ENCODE data around the gene CREB1. TPM values are rescaled to one million over a fixed set of nuclear protein-coding genes. Genes with fewer than 3 reads are reported as not detected.
"Not testable (repeated sequence)": the region's sequence is repeated elsewhere in the genome, so short reads cannot be mapped to it uniquely, and the experiment has no call there.

CREB1 gene
- total RNA-seq, 2 donors from 2014 or later, result 87.1 to 105 TPM

DNA sequence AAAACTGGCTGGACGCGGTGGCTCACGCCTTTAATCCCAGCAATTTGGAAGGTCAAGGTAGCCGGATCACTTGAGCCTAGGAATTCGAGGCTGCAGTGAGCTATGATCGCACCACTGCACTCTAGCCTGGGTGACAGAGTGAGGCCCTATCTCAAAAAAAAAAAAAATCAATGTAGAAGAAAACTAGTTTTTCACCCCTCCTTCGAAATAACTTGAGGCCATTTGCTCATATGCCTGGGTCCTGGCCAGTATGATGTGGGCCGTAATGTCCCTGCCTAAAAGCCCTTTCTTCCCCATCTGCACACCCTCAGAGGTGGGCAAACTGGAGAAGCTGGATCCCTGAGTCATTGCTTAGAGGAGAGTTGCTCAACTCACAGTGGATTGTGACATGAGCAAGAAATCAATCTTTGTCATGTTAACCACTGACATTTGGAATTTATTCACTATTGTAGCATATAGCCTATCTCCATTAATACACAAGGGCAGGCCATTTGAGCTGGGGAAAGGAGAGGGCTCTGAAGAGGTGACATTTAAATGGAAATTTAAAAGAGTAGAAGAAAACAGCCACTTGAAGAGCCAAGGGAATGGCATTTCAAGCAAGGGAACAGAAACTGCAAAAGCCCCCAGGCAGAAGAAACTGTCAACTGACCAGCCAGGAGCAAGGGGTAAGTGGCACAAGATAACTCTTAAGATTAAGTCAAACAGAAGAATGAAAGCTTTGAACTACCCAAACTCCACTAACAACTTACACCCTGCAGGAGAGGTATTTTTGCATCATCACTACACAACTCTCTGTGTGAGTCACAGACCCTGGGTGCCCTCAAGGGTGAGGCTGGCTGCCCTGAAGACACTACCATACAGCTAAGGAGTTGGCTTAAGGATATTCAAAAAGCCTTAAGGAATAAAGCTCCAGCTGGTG is 103.1 kb downstream of the CREB1 start:
- no peaks in the 10 kb centered on the region for H3K9me3 ChIP-seq (ENCODE audit: control insufficient read depth, low read length)
- H3K4me1 ChIP-seq (ENCODE audit: control insufficient read depth, insufficient read depth, low read length), result no peaks in the 10 kb centered on the region
- WGBS, 2 experiments (ENCODE audit: insufficient coverage in 1 of 2, insufficient read length in 1 of 2), result 96 to 100% methylated on average over 6 to 8 of the region's 8 CpGs
- no peak overlapping the region for H3K4me3 Mint-ChIP-seq
- DNase-seq, result no peak
- no peak overlapping the region for H3K9ac ChIP-seq (ENCODE audit: extremely low read depth, low read length, poor library complexity, severe bottlenecking)
- H3K27ac ChIP-seq (ENCODE audit: low read depth, low read length), result no peak overlapping the region
- no peaks in the 10 kb centered on the region for H3K36me3 ChIP-seq (ENCODE audit: control insufficient read depth, insufficient read depth, low read length)
- H3K4me1 Mint-ChIP-seq, result peaks cover 4% of the 10 kb centered on the region
- TF ChIP-seq, protein P1, sequence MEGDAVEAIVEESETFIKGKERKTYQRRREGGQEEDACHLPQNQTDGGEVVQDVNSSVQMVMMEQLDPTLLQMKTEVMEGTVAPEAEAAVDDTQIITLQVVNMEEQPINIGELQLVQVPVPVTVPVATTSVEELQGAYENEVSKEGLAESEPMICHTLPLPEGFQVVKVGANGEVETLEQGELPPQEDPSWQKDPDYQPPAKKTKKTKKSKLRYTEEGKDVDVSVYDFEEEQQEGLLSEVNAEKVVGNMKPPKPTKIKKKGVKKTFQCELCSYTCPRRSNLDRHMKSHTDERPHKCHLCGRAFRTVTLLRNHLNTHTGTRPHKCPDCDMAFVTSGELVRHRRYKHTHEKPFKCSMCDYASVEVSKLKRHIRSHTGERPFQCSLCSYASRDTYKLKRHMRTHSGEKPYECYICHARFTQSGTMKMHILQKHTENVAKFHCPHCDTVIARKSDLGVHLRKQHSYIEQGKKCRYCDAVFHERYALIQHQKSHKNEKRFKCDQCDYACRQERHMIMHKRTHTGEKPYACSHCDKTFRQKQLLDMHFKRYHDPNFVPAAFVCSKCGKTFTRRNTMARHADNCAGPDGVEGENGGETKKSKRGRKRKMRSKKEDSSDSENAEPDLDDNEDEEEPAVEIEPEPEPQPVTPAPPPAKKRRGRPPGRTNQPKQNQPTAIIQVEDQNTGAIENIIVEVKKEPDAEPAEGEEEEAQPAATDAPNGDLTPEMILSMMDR (conservative IDR thresholded peaks at IDR 0.05), result no peak
- H3K27me3 ChIP-seq (ENCODE audit: control insufficient read depth, insufficient read depth, low read length, poor library complexity, severe bottlenecking), result no peaks in the 10 kb centered on the region
- H3K9me3 Mint-ChIP-seq, result no peaks in the 10 kb centered on the region
- no peak overlapping the region for H3K4me3 ChIP-seq (ENCODE audit: low read length)
- no peaks in the 10 kb centered on the region for H3K36me3 Mint-ChIP-seq (ENCODE audit: low read depth)
- no peak overlapping the region for H3K27ac Mint-ChIP-seq
- no peaks in the 10 kb centered on the region for H3K27me3 Mint-ChIP-seq (ENCODE audit: insufficient read depth)

- no peak overlapping the region for H3K27ac ChIP-seq (ENCODE audit: low read depth, low read length)
- H3K9ac ChIP-seq (ENCODE audit: extremely low read depth, low read length, poor library complexity, severe bottlenecking), result no peak overlapping the region
- H3K9me3 Mint-ChIP-seq, result no peaks in the 10 kb centered on the region
- TF ChIP-seq, protein P1 (conservative IDR thresholded peaks at IDR 0.05), result no peak
- H3K36me3 Mint-ChIP-seq (ENCODE audit: low read depth), result no peaks in the 10 kb centered on the region
- H3K4me1 ChIP-seq (ENCODE audit: control insufficient read depth, insufficient read depth, low read length), result no peaks in the 10 kb centered on the region
- H3K4me1 Mint-ChIP-seq, result peaks cover 4% of the 10 kb centered on the region
- H3K27me3 Mint-ChIP-seq (ENCODE audit: insufficient read depth), result no peaks in the 10 kb centered on the region
- H3K9me3 ChIP-seq (ENCODE audit: control insufficient read depth, low read length), result no peaks in the 10 kb centered on the region
- H3K4me3 Mint-ChIP-seq, result no peak overlapping the region
- 93 to 100% methylated on average over 2 to 3 of the region's 3 CpGs for WGBS, 2 experiments (ENCODE audit: insufficient coverage in 1 of 2, insufficient read length in 1 of 2)
- no peak for DNase-seq
- H3K27ac Mint-ChIP-seq, result no peak overlapping the region
- H3K36me3 ChIP-seq (ENCODE audit: control insufficient read depth, insufficient read depth, low read length), result no peaks in the 10 kb centered on the region
- H3K27me3 ChIP-seq (ENCODE audit: control insufficient read depth, insufficient read depth, low read length, poor library complexity, severe bottlenecking), result no peaks in the 10 kb centered on the region
- H3K4me3 ChIP-seq (ENCODE audit: low read length), result no peak overlapping the region
Measured at GRCh38 chr2:207633686-207634085, 103.9 kb downstream of the CREB1 start.

- Mint-ChIP-seq H3K27me3 (ENCODE audit: insufficient read depth) (peaks cover 1% of the 10 kb centered on the region), H3K27ac (no peak overlapping the region)
Measured at GRCh38 chr2:207635468-207636200, 105.9 kb downstream of the CREB1 start.

GRCh38 chr2:207639288-207639687 is 109.5 kb downstream of the CREB1 start:
- H3K36me3 Mint-ChIP-seq (ENCODE audit: low read depth); H3K27ac Mint-ChIP-seq; H3K4me3 Mint-ChIP-seq; H3K27me3 ChIP-seq (ENCODE audit: control insufficient read depth, insufficient read depth, low read length, poor library complexity, severe bottlenecking); H3K4me1 Mint-ChIP-seq; H3K36me3 ChIP-seq (ENCODE audit: control insufficient read depth, insufficient read depth, low read length); DNase-seq; H3K27me3 Mint-ChIP-seq (ENCODE audit: insufficient read depth); H3K4me3 ChIP-seq (ENCODE audit: low read length); H3K27ac ChIP-seq (ENCODE audit: low read depth, low read length); H3K9me3 Mint-ChIP-seq; H3K9ac ChIP-seq (ENCODE audit: extremely low read depth, low read length, poor library complexity, severe bottlenecking); H3K4me1 ChIP-seq (ENCODE audit: control insufficient read depth, insufficient read depth, low read length): not testable (repeated sequence)
- 98% methylated on average over 2 of the region's 3 CpGs; no CpG with 5 or more reads in 1 of the 2 experiments for WGBS, 2 experiments (ENCODE audit: insufficient coverage in 1 of 2, insufficient read length in 1 of 2)
- peaks cover 16% of the 10 kb centered on the region for H3K9me3 ChIP-seq (ENCODE audit: control insufficient read depth, low read length)

More at GRCh38 chr2:207635468-207636200, 105.9 kb downstream of the CREB1 start:
- no peak overlapping the region for H3K4me3 Mint-ChIP-seq
- H3K9ac ChIP-seq (ENCODE audit: extremely low read depth, low read length, poor library complexity, severe bottlenecking), result no peak overlapping the region
- H3K36me3 ChIP-seq (ENCODE audit: control insufficient read depth, insufficient read depth, low read length), result no peaks in the 10 kb centered on the region
- no peaks in the 10 kb centered on the region for H3K4me1 ChIP-seq (ENCODE audit: control insufficient read depth, insufficient read depth, low read length)
- H3K36me3 Mint-ChIP-seq (ENCODE audit: low read depth), result no peaks in the 10 kb centered on the region
- no peak for DNase-seq
- H3K27me3 ChIP-seq (ENCODE audit: control insufficient read depth, insufficient read depth, low read length, poor library complexity, severe bottlenecking), result no peaks in the 10 kb centered on the region
- no peak overlapping the region for H3K27ac ChIP-seq (ENCODE audit: low read depth, low read length)
- WGBS, 2 experiments (ENCODE audit: insufficient coverage in 1 of 2, insufficient read length in 1 of 2), result 87 to 88% methylated on average over 5 to 11 of the region's 11 CpGs
- no peaks in the 10 kb centered on the region for H3K9me3 Mint-ChIP-seq
- H3K4me3 ChIP-seq (ENCODE audit: low read length), result no peak overlapping the region
- peaks cover 9% of the 10 kb centered on the region for H3K9me3 ChIP-seq (ENCODE audit: control insufficient read depth, low read length)
- TF ChIP-seq, protein P1 (conservative IDR thresholded peaks at IDR 0.05), result no peak
- peaks cover 2% of the 10 kb centered on the region for H3K4me1 Mint-ChIP-seq
